ENCODE results near the gene HAGH. TPM values are rescaled to one million over a fixed set of nuclear protein-coding genes. Genes with fewer than 3 reads are reported as not detected.

The HAGH gene
- polyA plus RNA-seq, 1 donor (not counting 4 experiments of a cell fraction or from before 2014, with no cell fraction given) = 17.7 TPM

DNA sequence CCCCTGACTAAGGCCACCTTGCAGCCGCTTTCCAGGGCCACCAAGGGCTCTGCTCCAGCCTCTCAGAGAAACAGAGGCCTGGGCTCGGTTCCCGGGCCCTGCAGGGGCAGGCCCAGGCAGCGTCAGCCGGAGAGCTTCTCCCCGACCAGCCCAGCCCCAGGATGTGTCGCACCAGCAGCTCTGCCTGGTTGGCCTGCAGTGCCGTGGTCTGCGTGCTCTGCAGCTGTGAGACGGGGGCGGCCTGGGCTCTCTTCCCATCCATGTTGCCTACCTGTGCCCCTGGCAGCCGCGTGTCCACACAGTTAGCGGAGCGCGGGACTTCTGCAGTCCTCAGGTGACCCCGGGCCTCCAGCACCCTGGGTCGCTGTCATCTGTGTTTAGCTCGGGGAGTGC lies 37.9 kb downstream of the HAGH start:
- Histone ChIP-seq H2AFZ (ENCODE audit: control insufficient read depth, low read length) (no peak overlapping the region), H3K4me1 (ENCODE audit: control insufficient read depth, extremely low read depth, insufficient read depth, low read length) (peaks cover 22% of the 10 kb centered on the region), H3K27ac (ENCODE audit: control insufficient read depth, insufficient read depth, low read length) (no peak overlapping the region), H3K9me1 (ENCODE audit: control insufficient read depth, extremely low read depth, insufficient read depth, low read length) (no peaks in the 10 kb centered on the region), H3K4me3 (ENCODE audit: control insufficient read depth in 2 of 3, extremely low read depth in 1 of 3, insufficient read depth in 2 of 3, low read depth in 1 of 3, low read length in 3 of 3) (no peak overlapping the region), H3K9ac (ENCODE audit: control insufficient read depth, extremely low read depth, insufficient read depth, low read length) (no peak overlapping the region), H3K79me2 (ENCODE audit: control insufficient read depth, insufficient read depth, low read length) (peaks cover 35% of the 10 kb centered on the region), H3K36me3 (ENCODE audit: control insufficient read depth in 2 of 2, extremely low read depth in 1 of 2, insufficient read depth in 2 of 2, low read length in 2 of 2) (peaks cover 0 to 11% of the 10 kb centered on the region in 2 experiments), H4K20me1 (ENCODE audit: control insufficient read depth, extremely low read depth, insufficient read depth, low read length) (peaks cover 3% of the 10 kb centered on the region), H3K9me3 (ENCODE audit: control insufficient read depth, low read depth, low read length) (no peaks in the 10 kb centered on the region), H3K27me3 (ENCODE audit: control insufficient read depth, extremely low read depth, insufficient read depth, low read length) (no peaks in the 10 kb centered on the region), H3K4me2 (ENCODE audit: control insufficient read depth, extremely low read depth, insufficient read depth, low read depth, low read length) (peak overlapping the region; percentile 22)
- dilution Hi-C loops (cut with MboI; ENCODE audit: extremely low pct_ligation_motif_present, low sequenced_read_pairs) = no loop called here
- no peak for TF ChIP-seq CTCF (optimal IDR thresholded peaks at IDR 0.05 in 1 of 3, IDR thresholded peaks at IDR 0.05 in 1 of 3, conservative IDR thresholded peaks at IDR 0.05 in 1 of 3; ENCODE audit: extremely low read depth in 1 of 3, insufficient read depth in 2 of 3, low read length in 3 of 3)
- FAIRE-seq = no peak
- no peak for DNase-seq (ENCODE audit: low read depth, low spot score)

- Histone ChIP-seq H4K20me1 (ENCODE audit: control insufficient read depth, extremely low read depth, insufficient read depth, low read length) (peaks cover 3% of the 10 kb centered on the region), H3K9ac (ENCODE audit: control insufficient read depth, extremely low read depth, insufficient read depth, low read length) (no peak overlapping the region), H3K4me1 (ENCODE audit: control insufficient read depth, extremely low read depth, insufficient read depth, low read length) (peaks cover 22% of the 10 kb centered on the region), H3K4me3 (ENCODE audit: control insufficient read depth in 2 of 3, extremely low read depth in 1 of 3, insufficient read depth in 2 of 3, low read depth in 1 of 3, low read length in 3 of 3) (no peak overlapping the region), H3K27ac (ENCODE audit: control insufficient read depth, insufficient read depth, low read length) (no peak overlapping the region), H3K36me3 (ENCODE audit: control insufficient read depth in 2 of 2, extremely low read depth in 1 of 2, insufficient read depth in 2 of 2, low read length in 2 of 2) (peaks cover 0 to 11% of the 10 kb centered on the region in 2 experiments), H3K4me2 (ENCODE audit: control insufficient read depth, extremely low read depth, insufficient read depth, low read depth, low read length) (no peak overlapping the region), H2AFZ (ENCODE audit: control insufficient read depth, low read length) (no peak overlapping the region), H3K9me1 (ENCODE audit: control insufficient read depth, extremely low read depth, insufficient read depth, low read length) (no peaks in the 10 kb centered on the region), H3K9me3 (ENCODE audit: control insufficient read depth, low read depth, low read length) (no peaks in the 10 kb centered on the region), H3K79me2 (ENCODE audit: control insufficient read depth, insufficient read depth, low read length) (peaks cover 38% of the 10 kb centered on the region), H3K27me3 (ENCODE audit: control insufficient read depth, extremely low read depth, insufficient read depth, low read length) (no peaks in the 10 kb centered on the region)
- FAIRE-seq (no peak), DNase-seq (ENCODE audit: low read depth, low spot score) (no peak)
- dilution Hi-C loops (cut with MboI; ENCODE audit: extremely low pct_ligation_motif_present, low sequenced_read_pairs) = no loop called here
- TF ChIP-seq EZH2 (IDR thresholded peaks at IDR 0.05; ENCODE audit: low read length) (no peak), CTCF (optimal IDR thresholded peaks at IDR 0.05 in 1 of 3, IDR thresholded peaks at IDR 0.05 in 1 of 3, conservative IDR thresholded peaks at IDR 0.05 in 1 of 3; ENCODE audit: extremely low read depth in 1 of 3, insufficient read depth in 2 of 3, low read length in 3 of 3) (no peak)
Observed at GRCh38 chr16:1788095-1788707, 38.4 kb downstream of the HAGH start.
